SKM-1 treated with dmso at 0.1 percent for 144 hours (cell line): ENCODE measurements around the gene MS4A12.
A peak's percentile ranks its signal among the peaks of the same experiment; 100 is the strongest.
"Not testable (repeated sequence)": the region's sequence is repeated elsewhere in the genome, so short reads cannot be mapped to it uniquely, and the experiment has no call there.

Experiments
- DNase-seq: peaks from one replicate; lab custom pipeline; 2025; ENCODE audit not compliant: unreplicated experiment; lab: John Stamatoyannopoulos, UW

Gene MS4A12, protein sequence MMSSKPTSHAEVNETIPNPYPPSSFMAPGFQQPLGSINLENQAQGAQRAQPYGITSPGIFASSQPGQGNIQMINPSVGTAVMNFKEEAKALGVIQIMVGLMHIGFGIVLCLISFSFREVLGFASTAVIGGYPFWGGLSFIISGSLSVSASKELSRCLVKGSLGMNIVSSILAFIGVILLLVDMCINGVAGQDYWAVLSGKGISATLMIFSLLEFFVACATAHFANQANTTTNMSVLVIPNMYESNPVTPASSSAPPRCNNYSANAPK

DNA sequence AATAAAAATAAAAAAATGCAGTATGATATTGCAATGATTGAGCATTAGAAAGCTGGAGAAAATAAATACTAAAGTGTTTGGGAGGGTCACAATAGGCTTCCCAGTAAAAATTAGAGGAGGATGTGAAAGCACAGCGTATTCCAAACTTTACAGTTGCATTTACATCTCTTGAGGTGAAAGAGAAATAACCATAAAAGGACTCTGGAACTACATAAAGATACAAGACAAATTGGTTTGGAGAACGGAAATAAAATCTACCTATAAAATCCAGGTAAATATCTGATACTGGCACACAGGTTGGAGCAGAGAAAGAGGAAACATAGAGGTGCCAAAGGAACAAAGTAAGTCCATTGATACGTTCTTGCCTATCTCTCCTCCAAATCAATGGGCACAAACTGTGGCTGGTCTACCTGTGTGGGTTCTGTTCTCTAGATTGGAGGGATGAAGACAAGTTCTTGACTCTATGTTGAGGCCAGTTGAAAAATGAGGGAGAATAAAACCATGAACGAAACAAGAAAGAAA is at the start of gene MS4A12:
Gene MS4A12, plus strand, starts transcription at position 291 of the 522 bp plus-strand sequence. CDS start 4,541 bp downstream, outside the sequence.
- DNase-seq = no peak

DNA sequence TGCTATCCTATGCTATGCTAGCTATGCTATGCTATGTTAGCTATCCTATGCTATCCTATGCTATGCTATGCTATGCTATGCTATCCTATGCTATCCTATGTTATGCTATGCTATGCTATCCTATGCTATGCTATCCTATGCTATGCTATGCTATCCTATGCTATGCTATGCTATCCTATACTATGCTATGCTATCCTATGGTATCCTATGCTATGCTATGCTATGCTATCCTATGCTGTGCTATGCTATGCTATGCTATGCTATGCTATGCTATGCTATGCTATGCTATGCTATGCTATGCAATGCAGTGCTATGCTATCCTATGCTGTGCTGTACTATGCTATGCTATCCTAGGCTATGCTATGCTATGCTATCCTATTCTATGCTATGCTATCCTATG is 45.5 kb upstream of the MS4A12 start:
- no peak for DNase-seq

DNA sequence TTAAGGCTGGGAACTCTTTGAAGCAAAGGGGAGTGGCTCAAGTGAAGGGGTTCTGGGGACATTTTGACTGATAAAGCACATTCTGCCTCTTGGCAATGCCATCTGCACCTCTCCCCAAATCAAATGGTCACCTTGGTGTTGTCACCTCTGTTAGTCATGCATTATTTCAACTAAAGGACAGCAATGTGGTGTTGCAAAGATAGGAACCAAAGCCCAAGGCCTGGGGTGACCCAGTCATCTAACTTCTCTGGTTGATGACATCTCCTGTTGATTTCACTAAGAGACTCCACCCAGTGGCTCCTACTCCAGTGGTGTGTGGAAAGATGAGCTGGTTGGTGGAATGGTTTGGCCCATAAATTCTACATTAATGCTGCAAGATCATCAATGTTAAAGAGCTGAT is 44.7 kb upstream of the MS4A12 start:
- DNase-seq = no peak

DNA sequence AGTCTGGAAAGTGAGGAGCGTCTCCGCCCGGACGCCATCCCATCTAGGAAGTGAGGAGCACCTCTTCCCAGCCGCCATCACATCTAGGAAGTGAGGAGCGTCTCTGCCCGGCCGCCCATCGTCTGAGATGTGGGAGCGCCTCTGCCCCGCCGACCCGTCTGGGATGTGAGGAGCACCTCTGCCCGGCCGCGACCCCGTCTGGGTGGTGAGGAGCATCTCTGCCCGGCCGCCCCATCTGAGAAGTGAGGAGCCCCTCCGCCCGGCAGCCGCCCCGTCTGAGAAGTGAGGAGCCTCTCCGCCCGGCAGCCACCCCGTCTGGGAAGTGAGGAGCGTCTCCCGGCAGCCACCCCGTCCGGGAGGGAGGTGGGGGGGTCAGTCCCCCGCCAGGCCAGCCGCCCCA is 41.4 kb upstream of the MS4A12 start:
- DNase-seq = not testable (repeated sequence)

DNA sequence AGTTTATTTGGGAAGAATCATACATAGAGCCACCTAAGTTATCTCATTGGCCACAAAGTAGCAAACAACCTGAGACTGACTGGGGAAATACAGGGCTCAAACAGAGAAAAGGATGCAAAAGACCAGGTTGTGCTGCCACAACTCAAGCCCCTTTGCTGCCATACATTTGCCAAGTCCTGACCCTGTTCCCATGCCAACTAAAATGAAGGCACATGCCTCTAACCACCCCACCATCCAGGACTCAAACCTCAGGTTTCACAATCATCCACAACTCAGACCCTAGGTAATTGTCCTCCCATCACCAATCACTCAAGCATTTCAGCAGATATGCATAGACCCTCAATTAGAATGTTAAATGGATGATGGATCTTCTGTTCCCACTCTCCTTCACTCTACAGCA is 38.4 kb upstream of the MS4A12 start:
- DNase-seq = no peak

DNA sequence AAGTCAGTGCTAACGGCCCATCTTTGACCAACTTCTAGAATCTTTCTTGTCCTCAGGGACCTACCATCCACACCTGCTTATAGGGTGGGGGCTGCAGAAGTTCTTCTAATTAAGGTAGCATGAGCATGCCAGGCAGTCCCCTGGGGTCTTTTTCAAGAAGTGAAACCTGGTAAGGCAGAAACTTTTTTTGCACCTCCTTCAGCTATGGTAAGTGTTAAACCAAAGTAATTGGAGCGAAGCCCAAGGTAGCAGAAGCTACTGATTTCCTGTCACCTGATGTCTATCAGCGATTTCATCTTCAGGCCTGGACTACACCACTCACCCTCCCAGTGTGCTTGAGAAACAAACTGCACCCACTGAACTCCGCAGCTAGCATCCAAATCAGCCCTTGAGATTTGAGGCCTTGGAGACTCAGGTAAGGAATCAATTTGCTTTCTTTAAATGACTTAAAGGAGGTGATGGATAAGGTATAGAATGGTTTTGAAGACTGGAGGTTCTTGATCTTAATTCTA is 37.0 kb upstream of the MS4A12 start, which contains the start of gene MS4A1:
Gene MS4A1, plus strand, starts transcription at position 317 of the 512 bp plus-strand sequence. CDS start 6,528 bp downstream, outside the sequence.
- DNase-seq = no peak

DNA sequence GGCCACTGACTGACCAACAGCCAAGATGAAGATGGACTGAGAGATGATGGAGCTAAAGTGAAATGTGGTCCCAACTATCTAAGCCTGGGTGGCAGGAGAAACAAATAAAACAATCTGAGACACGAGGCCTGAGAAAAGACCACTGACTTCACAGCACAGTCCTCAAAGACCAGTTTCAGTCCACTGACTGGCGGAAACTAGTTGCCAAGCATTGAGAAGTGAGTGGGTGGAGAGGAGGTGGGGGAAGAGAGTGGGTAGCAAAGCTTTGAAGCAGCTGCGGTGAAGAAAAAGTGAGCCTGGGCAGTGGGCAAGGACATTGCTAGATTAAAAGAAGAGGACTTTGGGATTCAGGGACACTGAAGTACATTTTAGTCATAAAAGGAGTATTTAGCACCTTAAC is 35.0 kb upstream of the MS4A12 start:
- no peak for DNase-seq

DNA sequence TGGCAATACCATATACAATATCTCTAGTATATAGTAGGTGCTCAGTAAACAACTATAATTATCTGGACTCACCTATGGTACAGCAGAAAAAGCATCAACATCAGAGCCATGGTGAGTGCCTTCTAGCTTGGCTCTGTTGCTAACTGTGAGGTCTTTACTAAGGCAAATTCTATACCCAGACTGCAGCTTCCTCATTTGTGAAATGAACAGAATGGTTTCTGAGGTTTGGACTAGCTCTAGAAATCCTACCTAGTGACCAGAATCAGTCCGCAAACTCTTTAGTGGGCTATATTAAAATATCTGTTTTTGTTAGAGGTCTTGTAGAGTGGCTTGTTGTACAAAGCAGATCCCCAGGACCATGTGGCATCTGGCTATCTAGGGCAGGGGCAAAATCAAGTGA is 33.2 kb upstream of the MS4A12 start:
- no peak for DNase-seq

DNA sequence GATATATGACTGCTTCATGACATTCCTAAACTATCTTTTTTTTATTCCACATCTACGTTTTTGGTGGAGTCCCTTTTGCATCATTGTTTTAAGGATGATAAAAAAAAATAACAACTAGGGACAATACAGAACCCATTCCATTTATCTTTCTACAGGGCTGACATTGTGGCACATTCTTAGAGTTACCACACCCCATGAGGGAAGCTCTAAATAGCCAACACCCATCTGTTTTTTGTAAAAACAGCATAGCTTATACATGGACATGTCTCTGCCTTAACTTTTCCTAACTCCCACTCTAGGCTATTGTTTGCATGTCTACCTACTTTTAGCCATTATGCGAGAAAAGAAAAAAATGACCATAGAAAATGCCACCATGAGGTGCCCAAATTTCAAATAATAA is 23.7 kb upstream of the MS4A12 start:
- no peak for DNase-seq

DNA sequence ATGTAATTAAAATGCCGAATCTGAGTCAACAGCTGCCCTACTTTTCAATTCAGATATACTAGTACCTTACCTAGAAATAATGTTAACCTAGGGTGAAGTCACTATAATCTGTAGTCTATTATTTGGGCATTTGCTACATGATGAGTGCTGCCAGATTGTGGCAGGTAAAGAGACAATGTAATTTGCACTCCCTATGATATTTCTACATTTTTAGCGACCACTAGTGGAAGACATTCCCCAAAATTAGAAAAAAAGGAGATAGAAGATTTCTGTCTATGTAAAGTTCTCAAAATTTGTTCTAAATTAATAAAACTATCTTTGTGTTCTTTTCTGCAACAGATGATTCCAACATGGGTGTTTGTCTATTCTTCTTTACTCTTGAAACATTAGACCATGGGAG is 22.9 kb upstream of the MS4A12 start:
- DNase-seq = no peak

DNA sequence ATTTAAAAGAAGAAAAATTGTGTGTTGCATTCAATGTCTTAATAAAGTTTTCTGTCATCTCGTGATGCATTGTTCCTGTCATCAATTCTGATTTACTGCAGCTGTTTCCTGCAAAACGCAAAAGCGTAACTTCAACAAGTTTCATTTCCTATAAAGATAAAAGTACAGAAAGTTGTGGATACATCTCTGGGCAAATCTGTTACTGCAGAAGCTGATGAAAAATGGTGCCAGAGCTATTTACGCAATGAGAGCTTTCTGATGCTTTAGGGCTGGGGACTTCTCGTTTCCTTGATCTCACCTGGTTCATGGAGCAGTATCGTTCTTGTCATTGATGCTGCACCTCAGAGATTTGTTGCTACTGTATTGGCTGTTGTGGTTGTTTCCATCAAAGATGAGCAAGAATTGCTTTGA is 15.5 kb upstream of the MS4A12 start:
- DNase-seq = no peak

DNA sequence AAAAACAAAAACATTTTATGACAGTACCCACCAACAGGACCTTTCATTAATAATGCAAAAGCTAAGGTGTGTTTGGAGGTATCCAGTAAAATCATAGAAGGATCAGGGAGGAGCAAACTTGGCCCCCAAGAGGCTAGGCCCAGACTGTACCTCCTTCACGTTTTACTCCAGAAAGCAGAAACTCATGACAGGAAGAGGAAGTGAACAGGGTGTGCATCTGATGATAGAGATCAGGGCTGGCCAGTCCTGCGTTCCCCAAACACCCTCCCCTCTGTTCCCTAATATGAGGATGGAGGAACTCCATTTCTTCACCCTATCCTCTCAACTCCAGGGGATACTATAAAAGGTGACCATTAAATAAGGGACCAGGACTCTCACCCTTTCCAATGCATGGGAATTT is 10.2 kb upstream of the MS4A12 start:
- peak; percentile 22 for DNase-seq

DNA sequence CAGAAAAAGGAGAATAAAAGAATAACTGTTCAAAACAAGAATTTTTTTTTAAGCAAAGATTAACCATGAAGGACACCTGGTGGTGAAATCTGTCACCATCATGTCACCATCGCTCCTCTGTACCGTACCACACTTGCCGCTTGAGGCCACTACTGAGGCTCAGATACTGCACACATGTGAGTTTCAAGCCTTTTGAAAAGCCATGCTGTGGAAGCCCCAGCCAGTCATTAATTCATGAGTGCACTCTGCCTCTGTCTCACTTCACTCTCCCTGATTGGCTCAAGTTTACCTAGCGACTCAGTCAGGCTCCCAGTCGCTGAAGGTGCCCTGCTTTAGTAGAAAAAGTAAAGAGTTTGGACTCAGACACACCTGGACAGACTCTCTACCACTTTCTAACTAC is 6.6 kb upstream of the MS4A12 start:
- DNase-seq = no peak

DNA sequence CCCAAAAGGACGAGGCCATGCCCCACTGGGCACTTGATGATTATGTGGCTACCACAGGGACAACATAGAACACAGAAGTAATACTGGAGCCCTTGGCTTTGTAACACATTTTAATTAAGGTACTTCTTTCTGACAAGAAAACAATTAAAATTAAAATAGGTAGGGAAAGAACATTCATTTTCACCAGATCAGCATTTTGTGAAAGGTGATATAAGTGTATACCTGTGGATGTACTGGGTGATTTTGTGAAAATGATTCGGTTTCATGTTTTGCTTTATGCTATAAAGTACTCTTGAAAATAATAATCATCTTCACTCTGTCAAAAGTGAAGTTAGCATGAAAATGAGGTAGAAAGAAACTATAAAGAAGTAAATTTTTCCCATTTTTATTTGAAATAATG is 876 bp downstream of the MS4A12 start:
- DNase-seq = no peak

DNA sequence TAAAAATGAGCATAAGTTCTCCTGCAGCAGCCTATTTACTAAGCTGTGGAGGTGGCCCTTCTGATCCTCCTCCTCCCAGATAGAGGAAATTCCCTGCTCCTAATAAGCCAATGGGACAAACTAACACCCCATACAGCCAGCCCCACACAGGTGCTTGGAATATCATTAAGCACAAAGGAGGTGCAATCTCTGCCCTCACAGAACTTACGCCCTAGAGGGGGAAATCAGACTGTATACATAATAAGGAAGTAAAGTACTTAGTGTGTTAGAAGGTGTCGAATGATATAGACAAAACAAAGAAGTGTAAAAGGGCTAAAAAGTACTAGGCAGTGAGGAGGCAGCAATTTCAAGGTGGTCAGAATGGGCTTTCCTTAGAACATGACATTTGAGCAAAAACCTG is 5.8 kb downstream of the MS4A12 start:
- DNase-seq = no peak

DNA sequence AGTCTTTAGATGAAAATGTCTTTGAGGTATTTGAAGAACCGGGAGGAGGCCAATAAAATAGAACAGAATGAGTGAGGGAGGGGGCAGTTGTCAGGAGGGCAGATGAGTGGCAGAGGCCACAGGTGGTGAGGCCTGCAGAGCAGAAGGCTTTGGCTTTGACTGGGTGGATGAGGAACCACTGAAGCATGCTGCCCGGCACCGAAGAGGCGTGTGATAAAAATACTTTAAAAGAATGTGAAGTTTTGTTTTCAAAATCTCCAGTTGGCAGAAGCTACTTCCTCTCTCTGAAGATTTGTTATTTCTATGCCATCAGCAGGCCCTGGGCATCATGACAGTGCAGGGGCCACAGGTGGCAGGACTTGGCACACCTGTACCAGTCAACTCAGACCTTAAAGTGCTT is 6.3 kb downstream of the MS4A12 start:
- DNase-seq = no peak

DNA sequence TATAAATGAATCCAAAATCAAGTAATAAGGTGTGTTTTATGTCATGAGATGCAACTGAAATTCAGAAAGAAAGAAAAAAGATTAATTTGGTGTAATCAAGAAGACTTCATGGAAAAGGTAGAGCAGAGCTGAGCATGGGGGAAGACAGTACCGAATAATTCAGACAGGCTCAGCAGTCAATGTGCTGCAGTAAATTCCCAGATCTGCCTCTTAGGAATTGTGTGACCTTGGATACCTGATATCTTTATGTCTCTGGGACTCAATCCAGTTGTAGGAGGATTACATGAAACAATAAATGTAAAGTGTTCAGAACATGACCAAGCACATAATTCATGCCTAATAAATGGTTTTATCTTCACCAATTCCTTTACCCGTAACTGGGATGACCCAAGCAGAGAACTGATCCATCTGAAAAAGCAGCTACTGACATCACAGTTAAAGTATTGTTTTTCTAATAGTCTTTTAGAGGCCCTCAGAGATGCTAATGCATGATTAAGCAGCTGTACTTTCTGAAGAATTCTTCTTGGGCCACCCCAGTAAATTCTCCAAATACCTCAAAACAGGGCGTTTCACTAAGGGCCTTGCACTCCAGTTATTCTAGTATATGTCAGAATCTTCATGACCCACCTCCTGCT is 7.8 kb downstream of the MS4A12 start:
- no peak for DNase-seq

DNA sequence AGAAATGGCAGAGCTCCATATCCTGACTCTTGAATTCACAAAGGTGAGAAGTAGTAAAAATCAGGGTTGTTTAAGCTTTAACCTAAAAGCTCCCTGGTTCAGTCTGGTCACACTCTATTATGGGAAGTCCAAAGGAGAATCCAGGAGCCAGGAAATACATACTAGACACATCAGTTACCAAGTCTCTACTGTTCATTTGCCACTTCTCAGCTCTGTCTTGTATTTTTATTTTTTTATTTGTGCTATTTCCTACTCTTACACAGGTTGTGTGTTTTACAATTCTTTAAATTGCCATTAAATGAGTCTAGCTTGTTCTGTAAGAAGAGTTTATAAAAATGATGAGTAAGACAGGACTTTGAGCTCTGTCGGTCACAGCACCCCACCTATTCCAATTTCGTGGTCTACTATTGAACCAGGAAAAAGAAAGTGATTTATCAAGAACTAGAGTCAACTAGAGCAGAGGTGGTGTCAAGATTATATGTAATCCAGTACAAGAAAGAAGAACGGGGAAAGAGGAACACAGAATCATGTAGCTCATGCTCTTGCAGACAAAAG is 9.7 kb downstream of the MS4A12 start:
- DNase-seq = no peak

DNA sequence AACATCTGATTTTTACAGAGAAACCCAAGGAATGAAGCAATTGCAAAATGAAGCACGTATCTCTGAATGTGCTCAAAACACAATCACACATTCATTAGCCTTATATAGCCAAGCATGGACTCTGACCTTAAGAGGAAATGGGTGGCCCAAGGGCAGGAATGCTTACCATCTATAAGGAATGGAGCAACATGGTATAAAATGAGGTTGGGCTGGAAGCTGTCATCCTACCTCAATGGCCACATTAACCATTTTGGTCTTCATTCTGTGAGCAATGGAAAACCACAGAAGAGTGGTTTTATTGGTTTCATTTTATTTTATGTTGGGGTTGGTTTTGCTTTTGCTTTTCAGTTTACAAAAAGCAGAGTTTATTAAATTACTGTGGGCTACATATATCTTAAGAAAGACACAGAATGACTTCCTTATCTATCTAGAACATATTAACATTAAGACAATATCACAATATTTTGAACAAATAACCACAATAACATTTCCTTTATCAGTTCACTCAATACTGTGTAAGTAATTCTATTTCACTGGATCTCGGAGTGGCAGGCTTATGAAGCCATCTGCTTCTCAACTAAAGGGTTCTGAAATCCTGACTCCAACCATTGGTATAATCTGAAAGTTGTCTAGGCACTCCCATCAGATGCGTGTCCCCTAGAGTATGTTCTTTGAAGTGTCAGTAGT is 11.8 kb downstream of the MS4A12 start:
- DNase-seq = no peak

DNA sequence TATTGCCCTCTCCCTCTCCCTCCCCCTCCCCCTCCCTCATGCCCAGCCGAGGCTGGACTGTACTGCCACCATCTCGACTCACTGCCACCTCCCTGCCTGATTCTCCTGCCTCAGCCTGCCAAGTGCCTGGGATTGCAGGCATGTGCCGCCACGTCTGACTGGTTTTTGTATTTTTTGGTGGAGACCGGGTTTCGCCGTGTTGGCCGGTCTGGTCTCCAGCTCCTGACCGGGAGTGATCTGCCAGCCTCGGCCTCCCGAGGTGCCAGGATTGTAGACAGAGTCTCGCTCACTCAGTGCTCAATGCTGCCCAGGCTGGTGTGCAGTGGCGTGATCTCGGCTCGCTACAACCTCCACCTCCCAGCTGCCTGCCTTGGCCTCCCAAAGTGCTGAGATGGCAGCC is 17.0 kb downstream of the MS4A12 start:
- DNase-seq = not testable (repeated sequence)

DNA sequence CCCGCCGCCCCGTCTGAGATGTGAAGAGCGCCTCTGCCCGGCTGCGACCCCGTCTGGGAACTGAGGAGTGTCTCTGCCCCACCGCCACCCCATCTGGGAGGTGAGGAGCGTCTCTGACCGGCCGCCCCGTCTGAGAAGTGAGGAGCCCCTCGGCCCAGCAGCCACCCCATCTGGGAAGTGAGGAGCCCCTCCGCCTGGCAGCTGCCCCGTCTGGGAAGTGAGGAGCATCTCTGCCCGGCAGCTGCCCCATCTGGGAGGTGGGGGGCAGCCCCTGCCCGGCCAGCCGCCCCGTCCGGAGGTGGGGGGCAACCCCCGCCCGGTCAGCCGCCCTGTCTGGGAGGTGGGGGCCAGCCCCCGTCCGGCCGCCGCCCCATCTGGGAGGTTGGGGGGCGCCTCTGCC is 17.6 kb downstream of the MS4A12 start:
- not testable (repeated sequence) for DNase-seq
